22Rv1 (cell line): ENCODE measurements around the gene BRS3.

Experiments used
- CTCF ChIP-seq: fragments of 450-650 bp; IDR thresholded peaks from 2 replicates; pipeline ENCODE4 v1.5.1; 2017; ENCODE audit warnings: mild to moderate bottlenecking
- ZFX ChIP-seq: fragments of 450-650 bp; IDR thresholded peaks from 2 replicates; pipeline ENCODE4 v1.6.1; 2017; ENCODE audit warnings: antibody characterized with exemption, borderline replicate concordance

DNA sequence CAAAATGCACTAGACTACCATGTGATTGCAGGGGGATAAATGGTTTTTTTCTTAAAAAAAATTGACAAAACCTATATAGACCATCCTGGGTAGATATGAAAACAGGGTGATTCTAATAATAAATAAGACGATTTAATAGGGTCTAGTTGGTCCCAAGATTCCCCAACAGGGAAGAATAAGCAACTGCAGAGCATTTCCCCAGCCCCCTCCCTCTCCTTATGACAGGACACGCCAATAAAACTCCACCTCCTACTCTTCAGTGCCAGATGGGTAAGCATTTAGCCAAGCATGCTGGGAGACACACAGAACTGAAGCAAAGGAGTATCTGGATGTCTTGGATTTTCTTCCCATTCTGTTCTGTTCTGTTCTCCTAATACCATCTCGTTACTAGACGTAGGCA is at the start of gene BRS3:
- TF ChIP-seq ZFX = no peak
- TF ChIP-seq CTCF = no peak
